K562 (cell line): ENCODE results near the gene CRYBG3. TPM values are rescaled to one million over a fixed set of nuclear protein-coding genes. Genes with fewer than 3 reads are reported as not detected.

Source experiments
- AFF4 ChIP-seq: sonication (generic); formaldehyde crosslinking; IDR thresholded peaks from 2 replicates; pipeline ENCODE4 v1.8.0; 2023; ENCODE audit warnings: mild to moderate bottlenecking, missing genetic modification reagents
- CBFB ChIP-seq: sonication (generic); formaldehyde crosslinking; IDR thresholded peaks from 2 replicates; pipeline ENCODE4 v1.4.0; 2020; ENCODE audit warnings: mild to moderate bottlenecking, missing genetic modification reagents
- CHAMP1 ChIP-seq: fragments of 450-650 bp; IDR thresholded peaks from 2 replicates; pipeline ENCODE4 v1.6.1; 2016; ENCODE audit warnings: mild to moderate bottlenecking
- FOXA1 ChIP-seq: fragments of 450-650 bp; IDR thresholded peaks from 2 replicates; pipeline ENCODE4 v1.6.1; 2016; ENCODE audit warnings: mild to moderate bottlenecking, borderline replicate concordance
- HEY1 ChIP-seq: fragments of 250-450 bp; sonication (Bioruptor Pico); IDR thresholded peaks from 2 replicates; pipeline ENCODE4 v1.5.0; 2020; ENCODE audit warnings: mild to moderate bottlenecking, moderate library complexity, borderline replicate concordance
- HNRNPLL ChIP-seq: fragments of 200-400 bp; formaldehyde crosslinking; IDR thresholded peaks from 2 replicates; pipeline ENCODE4 v1.6.1; 2017; ENCODE audit warnings: low read length, low read depth, mild to moderate bottlenecking; ENCODE audit not compliant: poor library complexity, severe bottlenecking
- POLR2G ChIP-seq: fragments of 200-400 bp; formaldehyde crosslinking; IDR thresholded peaks from 2 replicates; pipeline ENCODE4 v1.6.1; 2017; ENCODE audit warnings: low read depth, mild to moderate bottlenecking, antibody characterized with exemption, low read length, moderate library complexity
- SMARCA4 ChIP-seq: fragments of 450-650 bp; IDR thresholded peaks from 2 replicates; pipeline ENCODE4 v1.6.1; 2016
- ZBTB26 ChIP-seq: fragments of 450-650 bp; formaldehyde crosslinking; IDR thresholded peaks from 2 replicates; pipeline ENCODE4 v1.4.0; 2022; ENCODE audit warnings: missing genetic modification characterization
- ZNF431 ChIP-seq: sonication (generic); formaldehyde crosslinking; IDR thresholded peaks from 2 replicates; pipeline ENCODE4 v1.8.0; 2022; ENCODE audit warnings: mild to moderate bottlenecking, missing genetic modification reagents
- polyA plus RNA-seq, 8 experiments: library from polyadenylated mRNA; depleted of rRNA in 4 of 8; stranded (reverse) in 5 of 8; unstranded in 3 of 8; fragments of >200 nt; fragmentation: Nextera tagmentation in 2 of 8; fragmentation: Illumina TruSeq in 1 of 8; extraction: Ambion mirVana in 2 of 8; extraction: Trizol in 1 of 8; gene quantifications; 2 replicates each; pipeline versions ENCODE4 v1.2.1 to v1.2.3, GENCODE V29; 2011 to 2014; ENCODE audit warnings: inconsistent platforms in 1 of 8, missing spikeins in 1 of 8
- total RNA-seq, 7 experiments: library from RNA; depleted of rRNA in 6 of 7; stranded (reverse); fragments of >200 nt in 6 of 7; fragmentation: Illumina TruSeq in 2 of 7; extraction: Trizol in 2 of 7; gene quantifications; 2 replicates each; pipeline versions ENCODE4 v1.2.1 to v1.2.3, GENCODE V29; 2011 to 2021; ENCODE audit warnings: low replicate concordance in 1 of 7

CRYBG3 gene
- total and polyA plus RNA-seq, 9 of the 15 experiments (the other 6 are each of a cell fraction or from before 2014, with no cell fraction given) = 0.08 to 0.72 (median 0.18) TPM

- TF ChIP-seq AFF4 (CRISPR knock-in tag) (no peak), CBFB (CRISPR knock-in tag) (no peak), HEY1 (CRISPR knock-in tag) (no peak), SMARCA4 (no peak), FOXA1 (no peak), POLR2G (peak; percentile 86), CHAMP1 (no peak), ZNF431 (CRISPR knock-in tag) (no peak), ZBTB26 (no peak), HNRNPLL (no peak)
These were observed 150.1 kb downstream of the CRYBG3 start, which contains the start of gene RIOX2 (continued) for GRCh38 chr3:97971679-97972567.
